HG03066 (cell line): ENCODE data around the gene MOV10L1.

Experiments used
- ATAC-seq: cut with Tn5 transposase; IDR thresholded peaks from one replicate; pipeline ENCODE4 v1.9.1; 2021; ENCODE audit warnings: low read depth; ENCODE audit not compliant: unreplicated experiment

MOV10L1 gene

GRCh38 chr22:50101870-50102565 lies 12.2 kb downstream of the MOV10L1 start:
- no peak for ATAC-seq

DNA sequence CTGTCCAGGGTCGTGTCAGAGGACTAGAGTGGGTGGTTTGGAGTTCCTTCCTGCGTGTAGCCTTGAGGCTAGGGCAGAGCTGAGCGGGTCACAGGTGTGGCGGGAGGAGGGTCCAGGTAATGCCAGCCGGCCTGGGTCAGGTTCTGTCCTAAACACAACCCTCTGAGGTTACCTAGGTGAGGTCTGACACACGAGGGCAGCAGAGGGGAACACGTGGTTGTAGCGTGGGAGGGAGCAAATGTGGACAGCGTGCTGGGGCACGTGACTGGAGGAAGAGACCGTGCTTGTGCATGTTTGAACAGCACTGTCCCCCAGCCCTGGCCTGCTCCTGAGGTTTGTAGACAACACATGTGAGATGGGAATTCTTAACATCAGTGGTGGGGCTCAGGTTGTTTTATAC lies 13.1 kb downstream of the MOV10L1 start:
- no peak for ATAC-seq

- no peak for ATAC-seq
These were observed 14.3 kb downstream of the MOV10L1 start for GRCh38 chr22:50104141-50104544.

DNA sequence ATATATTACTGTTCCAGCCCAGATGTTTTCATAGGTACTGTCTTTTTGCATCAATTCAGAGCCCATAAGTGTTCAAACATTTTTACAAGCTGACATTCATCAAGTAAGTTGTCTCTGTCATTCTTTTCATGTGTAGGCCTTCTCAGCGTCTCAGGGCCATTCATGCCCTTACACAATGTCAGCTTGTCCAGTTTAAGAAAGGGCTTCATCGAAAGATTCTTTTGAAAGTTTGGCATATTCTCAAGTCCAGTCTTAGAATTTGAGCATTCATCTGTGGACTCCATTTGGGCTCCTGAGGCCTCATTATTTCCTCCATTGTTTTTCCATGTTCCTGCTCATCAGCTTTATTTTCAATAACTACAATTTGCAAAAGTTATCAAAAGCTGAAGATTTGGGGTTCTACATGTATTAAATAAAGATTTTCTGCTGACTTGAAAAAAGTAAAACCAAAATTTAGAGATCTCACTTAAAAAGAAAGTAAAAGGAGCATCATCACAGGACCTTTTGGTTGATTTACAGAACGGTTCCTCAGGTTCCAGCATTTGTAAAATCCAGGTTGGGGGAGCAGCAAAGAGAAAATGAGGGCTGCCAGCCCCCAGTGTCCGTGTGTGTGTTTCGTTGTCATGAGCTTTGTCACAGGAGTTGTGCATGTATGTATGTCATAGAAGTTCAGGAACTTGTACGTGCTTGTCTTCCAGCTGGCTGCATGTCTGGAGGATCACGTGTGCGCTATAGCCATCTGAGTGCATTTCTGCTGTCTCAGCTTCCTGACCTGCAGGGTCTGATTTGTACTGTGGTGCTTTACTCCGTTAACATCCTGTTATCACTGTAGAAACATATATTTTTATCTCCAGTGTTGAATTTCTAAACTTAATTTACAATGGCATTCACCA lies 15.6 kb downstream of the MOV10L1 start:
- ATAC-seq: no peak

DNA sequence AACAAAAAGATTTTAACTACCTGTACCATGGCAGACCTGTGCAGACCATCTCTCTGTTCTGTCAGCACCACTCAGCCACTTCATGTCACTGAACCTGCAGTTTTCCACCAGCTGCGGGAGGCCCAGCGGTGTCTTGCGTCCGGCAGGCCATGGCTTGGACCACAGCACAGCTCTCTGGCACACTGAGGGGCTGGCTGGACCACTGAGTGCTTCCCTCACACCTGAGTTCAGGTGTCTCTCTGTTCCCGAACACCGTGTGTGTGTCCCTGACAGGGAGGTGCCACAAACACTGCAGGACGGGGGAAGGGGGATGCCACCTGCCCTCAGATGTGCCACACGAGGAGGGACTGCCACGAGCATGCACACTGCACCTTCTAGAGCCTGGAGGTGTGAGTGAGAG lies 17.7 kb downstream of the MOV10L1 start:
- no peak for ATAC-seq

DNA sequence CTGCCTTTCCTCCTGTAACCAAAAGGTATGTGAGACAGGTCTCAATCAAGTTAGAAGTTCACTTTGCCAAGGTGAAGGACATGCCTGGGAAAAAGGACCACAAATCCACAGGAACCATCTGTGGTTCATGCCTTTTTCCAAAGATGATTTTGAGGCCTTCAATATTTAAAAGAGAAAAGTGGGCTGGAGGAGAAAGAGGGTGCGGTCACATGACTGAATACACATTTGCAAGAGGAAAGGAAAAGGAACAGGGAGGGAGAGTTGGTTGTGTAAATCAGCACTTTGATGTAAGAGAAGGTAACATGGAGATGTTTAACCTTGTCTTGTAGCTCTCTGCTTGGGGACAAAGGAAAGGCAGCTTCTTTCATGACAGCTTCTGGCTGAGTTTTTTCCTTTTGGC lies 21.2 kb downstream of the MOV10L1 start:
- ATAC-seq: no peak

DNA sequence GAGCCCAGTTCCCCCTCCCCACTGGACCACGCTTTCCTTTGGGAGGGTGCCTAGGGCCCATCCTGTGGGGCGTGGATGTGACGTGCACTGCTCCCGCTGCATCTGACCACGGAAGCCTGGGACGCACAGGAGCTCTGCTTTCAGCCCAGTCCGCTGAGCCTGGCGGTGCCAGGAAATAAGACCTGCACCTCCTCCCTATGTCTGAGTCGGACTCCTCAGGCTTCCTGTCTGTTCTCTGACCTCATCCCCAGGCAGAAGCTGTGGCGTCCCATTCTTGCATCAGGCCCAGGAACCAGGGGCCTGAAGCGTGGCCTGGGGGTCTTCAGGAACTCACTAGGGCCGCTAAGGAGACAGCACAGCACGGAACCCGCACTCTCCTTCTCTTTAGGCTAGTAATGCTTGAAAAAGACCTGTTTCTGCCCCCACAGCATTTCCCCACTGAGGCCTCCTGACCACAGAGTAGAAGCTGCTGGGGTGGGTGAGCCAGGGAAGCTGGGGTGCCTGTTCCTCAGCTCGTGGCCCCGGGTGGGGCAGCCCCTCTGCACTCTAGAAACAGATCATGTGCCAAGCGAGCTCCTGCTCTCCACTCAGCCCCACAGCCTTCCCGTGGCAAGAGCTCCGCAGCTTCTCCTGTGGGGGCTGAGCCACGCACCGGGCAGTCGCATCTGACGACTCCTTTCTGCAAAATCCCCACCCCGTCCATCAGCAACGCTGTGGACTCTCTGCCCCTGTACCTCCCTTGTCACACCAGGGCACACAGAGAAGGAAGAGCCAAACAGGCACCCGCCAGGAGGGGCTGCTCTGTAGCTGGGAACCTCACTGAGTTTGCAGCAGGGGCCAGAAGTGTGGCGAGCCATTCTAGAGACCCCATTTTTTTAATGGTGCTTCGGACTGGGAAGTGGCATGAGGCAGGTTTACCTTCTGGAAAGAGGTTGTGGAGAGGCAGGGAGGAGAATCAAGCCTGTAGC lies 22.6 kb downstream of the MOV10L1 start:
- no peak for ATAC-seq

- no peak for ATAC-seq
These were observed 24.6 kb downstream of the MOV10L1 start for GRCh38 chr22:50114221-50115021.

GRCh38 chr22:50115693-50116092 lies 25.9 kb downstream of the MOV10L1 start:
- no peak for ATAC-seq

DNA sequence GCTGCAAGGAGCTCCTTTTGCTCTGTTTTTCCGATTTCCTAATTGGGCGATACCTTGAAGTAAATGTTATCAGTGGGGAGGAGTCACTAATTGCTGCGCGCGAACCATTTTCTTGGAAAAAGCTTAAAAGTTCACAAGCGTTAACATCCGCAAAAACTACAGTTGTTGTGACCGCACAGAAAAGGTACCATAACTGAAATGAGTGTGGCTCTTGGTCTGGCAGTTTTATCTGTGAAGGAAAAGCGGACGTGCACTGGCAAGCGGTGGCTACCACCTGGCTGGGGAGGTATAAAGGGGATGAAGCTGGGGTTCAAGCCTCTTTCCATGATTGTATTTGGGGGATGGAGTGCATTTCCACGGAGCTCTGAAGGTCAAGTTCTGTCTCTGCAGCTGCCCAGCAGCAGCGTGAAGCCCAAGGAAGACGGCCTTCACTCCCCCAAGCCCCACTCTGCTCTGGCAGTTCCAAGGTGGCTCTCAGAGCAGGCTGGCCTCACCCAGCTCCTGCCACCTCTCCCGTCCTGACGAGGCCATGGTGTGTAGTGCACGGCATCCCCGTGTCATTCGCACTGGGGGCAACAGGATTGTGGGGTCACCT lies 27.5 kb downstream of the MOV10L1 start:
- no peak for ATAC-seq

DNA sequence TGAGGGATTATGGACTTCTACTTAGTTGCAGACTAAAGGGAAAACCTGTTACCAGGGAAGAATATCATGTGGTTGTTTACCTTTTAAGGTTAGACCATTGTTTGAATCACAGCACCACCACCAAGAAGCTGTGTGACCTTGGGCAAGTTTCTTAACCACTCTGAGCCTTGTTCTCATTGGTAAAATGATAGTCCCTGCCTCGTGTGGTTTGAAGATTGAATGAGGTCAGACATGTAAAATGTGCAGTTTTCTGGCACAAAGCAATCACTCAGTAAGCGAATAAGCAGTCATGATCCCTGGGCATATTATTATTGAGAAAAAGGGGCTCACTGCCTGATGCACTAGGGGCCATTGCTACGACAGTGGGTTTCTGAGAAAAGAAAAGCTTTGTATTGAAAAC lies 28.3 kb downstream of the MOV10L1 start:
- ATAC-seq: no peak

DNA sequence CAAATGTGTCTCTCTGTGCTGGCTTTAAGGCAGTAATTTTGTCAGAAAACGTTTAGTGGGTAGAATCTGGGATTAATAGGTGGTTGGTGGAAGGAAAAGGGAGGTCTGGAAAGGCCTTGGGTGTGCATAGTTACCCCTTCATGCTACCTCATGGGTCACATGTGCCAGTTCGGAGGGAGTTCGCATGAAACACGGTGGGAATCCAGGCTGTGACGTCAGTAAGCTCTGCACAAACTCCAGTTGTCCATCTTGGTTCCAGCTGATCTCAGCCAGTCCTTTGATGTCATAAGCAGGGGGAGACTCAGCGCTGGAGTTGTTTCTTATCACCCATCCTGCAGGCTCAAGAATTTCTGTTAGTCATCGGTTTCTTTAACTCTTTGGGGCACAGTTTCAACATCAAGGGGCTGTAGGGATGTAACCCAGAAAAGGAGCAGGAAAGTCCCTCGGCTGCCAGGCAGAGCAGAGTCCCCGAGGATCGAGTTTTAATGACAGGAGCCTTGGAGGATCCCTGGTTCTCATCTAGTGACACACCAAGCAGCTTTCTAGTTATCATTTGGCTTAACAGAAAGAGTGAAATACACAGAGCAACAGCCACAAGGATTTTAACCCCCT lies 28.9 kb downstream of the MOV10L1 start:
- ATAC-seq: no peak

- no peak for ATAC-seq
These were observed 29.5 kb downstream of the MOV10L1 start for GRCh38 chr22:50119169-50119767.

DNA sequence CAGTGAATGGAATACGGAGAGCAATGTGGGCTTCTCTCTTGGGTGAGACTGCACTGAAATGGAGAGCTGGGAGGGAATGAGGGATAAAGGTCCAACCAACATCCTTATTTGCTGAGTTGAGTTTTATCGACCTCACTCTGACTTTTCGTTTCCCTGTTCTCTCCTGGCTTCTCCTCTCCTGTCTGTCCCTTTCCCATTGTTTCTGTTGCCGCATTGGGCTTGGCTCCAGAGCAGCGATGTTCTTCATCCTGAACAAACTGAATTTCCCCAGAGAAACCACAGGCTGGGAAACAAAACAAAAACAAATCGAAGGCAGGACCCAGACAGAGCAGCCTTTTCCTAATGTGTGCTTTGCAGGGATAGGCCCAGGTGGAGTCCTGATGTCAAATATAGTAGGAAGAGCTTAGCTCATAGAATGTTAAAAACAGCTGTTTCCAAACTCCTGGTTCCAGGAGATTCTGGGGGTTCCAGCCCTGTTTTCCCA lies 30.0 kb downstream of the MOV10L1 start:
- ATAC-seq: no peak

GRCh38 chr22:50121202-50121740 lies 31.5 kb downstream of the MOV10L1 start:
- no peak for ATAC-seq

DNA sequence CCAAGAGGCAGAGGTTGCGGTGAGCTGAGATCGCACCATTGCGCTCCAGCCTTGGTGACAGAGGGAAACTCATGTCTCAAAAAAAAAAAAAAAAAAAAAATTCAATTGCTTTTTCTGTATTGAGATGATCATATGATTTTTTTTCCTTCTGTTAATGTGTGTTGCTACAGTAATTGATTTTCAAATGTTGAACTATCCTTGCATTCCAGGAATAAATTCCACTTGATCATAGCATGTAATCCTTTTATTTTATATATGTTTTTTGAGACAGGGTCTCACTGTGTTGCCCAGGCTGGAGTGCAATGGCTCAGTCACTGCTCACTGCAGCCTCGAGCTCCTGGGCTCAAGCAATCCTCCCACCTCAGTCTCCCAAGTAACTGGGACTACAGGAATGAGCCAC lies 33.3 kb downstream of the MOV10L1 start:
- ATAC-seq: no peak

- no peak for ATAC-seq
These were observed 35.2 kb downstream of the MOV10L1 start for GRCh38 chr22:50125029-50125428.

- ATAC-seq: no peak
These were observed 39.4 kb downstream of the MOV10L1 start for GRCh38 chr22:50129121-50129736.
